ENCODE results near the gene RARRES2.

- TF ChIP-seq ARNTL (CRISPR knock-in tag; IDR thresholded peaks at IDR 0.05; ENCODE audit: borderline replicate concordance, low read depth) (no peak), TCF4 (CRISPR knock-in tag; IDR thresholded peaks at IDR 0.05; ENCODE audit: borderline replicate concordance) (no peak), PPARA (CRISPR knock-in tag; IDR thresholded peaks at IDR 0.05; ENCODE audit: borderline replicate concordance) (no peak), ZNF70 (CRISPR knock-in tag; IDR thresholded peaks at IDR 0.05) (no peak), ZFP30 (CRISPR knock-in tag; IDR thresholded peaks at IDR 0.05) (no peak), RARB (CRISPR knock-in tag; IDR thresholded peaks at IDR 0.05) (no peak), ZNF565 (CRISPR knock-in tag; conservative IDR thresholded peaks at IDR 0.05; ENCODE audit: low read depth) (no peak), GLIS3 (CRISPR knock-in tag; IDR thresholded peaks at IDR 0.05) (no peak), TOX (CRISPR knock-in tag; IDR thresholded peaks at IDR 0.05; ENCODE audit: borderline replicate concordance) (no peak)
- TF ChIP-seq, protein P1, sequence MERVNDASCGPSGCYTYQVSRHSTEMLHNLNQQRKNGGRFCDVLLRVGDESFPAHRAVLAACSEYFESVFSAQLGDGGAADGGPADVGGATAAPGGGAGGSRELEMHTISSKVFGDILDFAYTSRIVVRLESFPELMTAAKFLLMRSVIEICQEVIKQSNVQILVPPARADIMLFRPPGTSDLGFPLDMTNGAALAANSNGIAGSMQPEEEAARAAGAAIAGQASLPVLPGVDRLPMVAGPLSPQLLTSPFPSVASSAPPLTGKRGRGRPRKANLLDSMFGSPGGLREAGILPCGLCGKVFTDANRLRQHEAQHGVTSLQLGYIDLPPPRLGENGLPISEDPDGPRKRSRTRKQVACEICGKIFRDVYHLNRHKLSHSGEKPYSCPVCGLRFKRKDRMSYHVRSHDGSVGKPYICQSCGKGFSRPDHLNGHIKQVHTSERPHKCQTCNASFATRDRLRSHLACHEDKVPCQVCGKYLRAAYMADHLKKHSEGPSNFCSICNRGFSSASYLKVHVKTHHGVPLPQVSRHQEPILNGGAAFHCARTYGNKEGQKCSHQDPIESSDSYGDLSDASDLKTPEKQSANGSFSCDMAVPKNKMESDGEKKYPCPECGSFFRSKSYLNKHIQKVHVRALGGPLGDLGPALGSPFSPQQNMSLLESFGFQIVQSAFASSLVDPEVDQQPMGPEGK (CRISPR knock-in tag; IDR thresholded peaks at IDR 0.05; ENCODE audit: borderline replicate concordance): no peak
Measured at GRCh38 chr7:150337179-150337578, 4.2 kb downstream of the RARRES2 start.

All from SK-N-SH treated with all-trans-retinoic acid at 6 μM for 48 hours (cell line).